Measurements from ENCODE around the gene INPP4B. TPM values are rescaled to one million over a fixed set of nuclear protein-coding genes. Genes with fewer than 3 reads are reported as not detected.
A peak's percentile ranks its signal among the peaks of the same experiment; 100 is the strongest.

Gene INPP4B
- total RNA-seq, 1 donor: 54.2 TPM

DNA sequence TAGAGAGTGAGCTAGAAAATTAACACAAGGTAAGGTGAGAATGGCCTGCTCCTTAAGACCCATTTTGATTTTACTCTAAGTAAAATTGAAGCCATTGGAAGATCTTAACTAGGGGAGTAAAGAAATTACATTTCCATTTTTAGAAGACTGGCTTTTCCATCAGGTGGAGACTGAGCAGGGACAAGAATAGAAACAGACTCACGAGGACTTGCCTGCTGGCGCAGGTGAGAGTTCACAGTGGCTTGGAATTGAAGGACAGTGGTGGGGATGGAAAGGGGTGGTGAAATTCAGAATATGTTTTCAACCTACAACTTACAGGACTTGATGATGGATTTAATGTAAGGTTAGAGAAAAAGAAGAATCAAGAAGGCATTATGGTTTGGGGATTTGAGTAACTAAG, 427.4 kb downstream of the INPP4B start:
- DNase-seq (ENCODE audit: low read depth): no peak
- no peak overlapping the region for H3K4me3 ChIP-seq (ENCODE audit: low read depth, low read length)
- TF ChIP-seq, protein P1, sequence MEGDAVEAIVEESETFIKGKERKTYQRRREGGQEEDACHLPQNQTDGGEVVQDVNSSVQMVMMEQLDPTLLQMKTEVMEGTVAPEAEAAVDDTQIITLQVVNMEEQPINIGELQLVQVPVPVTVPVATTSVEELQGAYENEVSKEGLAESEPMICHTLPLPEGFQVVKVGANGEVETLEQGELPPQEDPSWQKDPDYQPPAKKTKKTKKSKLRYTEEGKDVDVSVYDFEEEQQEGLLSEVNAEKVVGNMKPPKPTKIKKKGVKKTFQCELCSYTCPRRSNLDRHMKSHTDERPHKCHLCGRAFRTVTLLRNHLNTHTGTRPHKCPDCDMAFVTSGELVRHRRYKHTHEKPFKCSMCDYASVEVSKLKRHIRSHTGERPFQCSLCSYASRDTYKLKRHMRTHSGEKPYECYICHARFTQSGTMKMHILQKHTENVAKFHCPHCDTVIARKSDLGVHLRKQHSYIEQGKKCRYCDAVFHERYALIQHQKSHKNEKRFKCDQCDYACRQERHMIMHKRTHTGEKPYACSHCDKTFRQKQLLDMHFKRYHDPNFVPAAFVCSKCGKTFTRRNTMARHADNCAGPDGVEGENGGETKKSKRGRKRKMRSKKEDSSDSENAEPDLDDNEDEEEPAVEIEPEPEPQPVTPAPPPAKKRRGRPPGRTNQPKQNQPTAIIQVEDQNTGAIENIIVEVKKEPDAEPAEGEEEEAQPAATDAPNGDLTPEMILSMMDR (IDR thresholded peaks at IDR 0.05; ENCODE audit: insufficient read depth, low read length): no peak

DNA sequence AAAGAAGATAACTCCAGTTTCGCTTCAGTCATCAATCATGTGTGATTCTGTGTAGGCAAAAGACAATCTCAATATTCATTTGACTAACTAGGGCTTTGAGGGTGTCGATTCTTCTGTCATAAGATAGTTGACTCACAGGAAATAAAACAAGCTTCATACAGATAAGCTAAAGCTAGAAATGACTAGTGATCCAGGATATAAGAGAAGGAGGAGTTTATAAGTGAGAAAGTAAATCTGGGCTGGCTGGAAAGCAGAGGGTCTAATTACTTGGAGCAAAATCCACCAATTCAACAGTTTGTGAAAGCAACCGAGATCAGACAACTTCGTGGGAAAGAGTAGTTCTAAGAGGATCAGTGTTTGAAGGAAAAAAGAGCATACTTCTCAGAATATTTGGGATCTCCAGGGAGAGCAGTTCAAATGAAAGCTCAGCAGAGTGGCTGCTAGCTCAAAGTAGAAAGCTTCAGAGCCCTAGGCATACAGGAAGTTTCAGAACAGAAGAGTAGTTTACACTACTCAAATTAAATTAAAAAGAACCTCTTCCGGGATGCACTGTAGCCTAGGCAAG, 429.3 kb downstream of the INPP4B start:
- peak; percentile 61 for DNase-seq (ENCODE audit: low read depth)
- TF ChIP-seq, protein P1 (IDR thresholded peaks at IDR 0.05; ENCODE audit: insufficient read depth, low read length): no peak
- no peak overlapping the region for H3K4me3 ChIP-seq (ENCODE audit: low read depth, low read length)

DNA sequence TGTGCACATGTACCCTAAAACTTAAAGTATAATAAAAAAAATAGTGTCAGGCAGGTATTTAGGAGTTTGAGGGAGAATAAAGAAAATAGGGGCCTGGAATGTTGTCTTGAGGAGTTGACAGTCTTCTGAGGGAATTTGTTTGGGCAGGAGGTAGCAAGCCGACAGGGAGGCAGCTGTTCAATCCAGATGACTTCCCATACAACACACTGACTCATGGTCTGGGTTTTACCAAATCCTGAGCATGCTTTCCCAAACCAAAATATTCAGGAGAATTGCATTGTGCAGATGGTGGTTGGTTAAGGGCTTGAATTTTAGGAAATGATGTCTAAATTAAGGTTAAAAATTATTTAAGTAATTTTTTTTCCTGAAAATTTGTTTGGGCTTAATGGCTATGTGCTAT, 430.0 kb downstream of the INPP4B start:
- peak; percentile 75 for DNase-seq (ENCODE audit: low read depth)
- TF ChIP-seq, protein P1 (IDR thresholded peaks at IDR 0.05; ENCODE audit: insufficient read depth, low read length): no peak

DNA sequence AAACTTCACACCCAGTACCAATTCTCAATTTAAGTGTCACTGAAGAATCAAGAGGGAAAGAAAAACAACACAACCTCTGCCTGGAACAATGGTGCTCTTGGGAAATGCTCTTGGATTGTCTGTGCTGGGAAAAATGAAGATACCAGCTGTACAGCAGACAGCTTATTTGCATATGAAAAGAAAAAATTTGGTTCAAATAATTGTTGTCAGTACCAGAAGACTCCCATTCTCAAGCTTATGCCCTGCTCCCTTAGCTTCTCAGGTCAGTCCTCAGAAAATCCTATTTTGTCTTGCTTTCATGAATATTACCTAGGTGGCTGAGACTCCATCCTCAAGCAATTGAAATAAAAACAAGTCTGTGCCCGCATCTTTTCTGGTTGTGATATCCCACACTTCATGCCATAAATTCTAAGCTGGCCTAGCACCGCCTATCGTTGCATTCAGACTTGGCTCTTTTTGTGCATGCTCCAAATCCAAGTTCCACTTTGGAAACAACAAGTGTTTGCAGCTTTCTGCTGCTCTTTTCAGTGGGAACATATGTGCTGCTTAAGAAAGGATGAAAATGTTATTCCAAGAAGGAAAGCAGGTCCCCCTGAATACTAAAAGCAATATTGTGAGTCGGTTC, 431.6 kb downstream of the INPP4B start:
- TF ChIP-seq, protein P1 (IDR thresholded peaks at IDR 0.05; ENCODE audit: insufficient read depth, low read length): no peak
- no peak overlapping the region for H3K4me3 ChIP-seq (ENCODE audit: low read depth, low read length)
- peak; percentile 11 for DNase-seq (ENCODE audit: low read depth)

More for the DNA sequence above, 430.0 kb downstream of the INPP4B start:
- H3K4me3 ChIP-seq (ENCODE audit: low read depth, low read length): no peak overlapping the region

DNA sequence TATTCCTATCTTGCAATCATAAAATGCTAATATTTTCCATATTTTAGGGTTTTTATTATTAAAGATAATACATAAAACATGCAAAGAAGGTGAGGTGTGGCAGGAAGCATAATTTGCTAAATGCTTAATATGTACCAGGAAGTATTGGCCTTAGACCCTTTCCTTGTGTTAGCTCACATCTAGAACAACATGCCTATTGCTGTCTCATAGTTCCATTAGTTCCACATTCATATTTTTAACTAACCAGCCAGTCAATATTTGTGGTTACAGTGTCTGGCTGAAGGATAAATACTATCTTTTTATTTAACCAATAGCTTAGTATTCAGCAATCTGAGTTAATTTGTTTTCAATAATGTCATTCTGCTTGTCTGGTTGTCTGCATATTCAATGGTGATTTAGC, 432.6 kb downstream of the INPP4B start:
- no peak overlapping the region for H3K4me3 ChIP-seq (ENCODE audit: low read depth, low read length)
- no peak for DNase-seq (ENCODE audit: low read depth)
- TF ChIP-seq, protein P1 (IDR thresholded peaks at IDR 0.05; ENCODE audit: insufficient read depth, low read length): no peak

DNA sequence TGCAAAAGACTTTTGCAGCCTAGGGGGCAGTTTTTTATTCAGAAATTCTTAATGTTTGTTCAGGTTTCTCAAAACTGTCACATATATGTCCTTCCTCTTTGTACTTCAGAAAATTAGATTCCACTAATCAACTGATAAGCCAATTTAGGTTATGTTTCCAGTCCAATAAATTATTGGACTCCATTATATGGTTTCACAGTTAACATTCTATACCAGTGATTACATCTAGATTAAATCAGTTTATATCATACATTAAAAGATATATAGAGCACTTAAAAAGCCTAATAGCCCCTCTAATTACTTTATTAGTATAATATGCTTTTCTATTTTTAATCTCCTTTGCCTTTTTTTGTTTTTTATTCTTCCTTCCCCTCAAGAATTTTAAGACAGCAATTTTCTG, 434.1 kb downstream of the INPP4B start:
- DNase-seq (ENCODE audit: low read depth): no peak
- no peak overlapping the region for H3K4me3 ChIP-seq (ENCODE audit: low read depth, low read length)
- TF ChIP-seq, protein P1 (IDR thresholded peaks at IDR 0.05; ENCODE audit: insufficient read depth, low read length): no peak
